Smooth muscle cell (in vitro differentiated cells): ENCODE data around the gene NMB. TPM values are rescaled to one million over a fixed set of nuclear protein-coding genes. Genes with fewer than 3 reads are reported as not detected.

ENCODE experiments used
- DNase-seq: peaks from one replicate; lab custom pipeline; 2025; ENCODE audit not compliant: unreplicated experiment; lab: John Stamatoyannopoulos, UW
- H2AFZ ChIP-seq: fragments of 200-600 bp; sonication (generic); 2 replicates; pipeline ENCODE4 v1.6.0; 2016; ENCODE audit warnings: antibody characterized with exemption, low read depth, mild to moderate bottlenecking
- H3F3A ChIP-seq: fragments of 200-600 bp; sonication (generic); 2 replicates; pipeline ENCODE4 v1.6.0; 2017; ENCODE audit warnings: antibody characterized with exemption, low read depth
- H3K27ac ChIP-seq: fragments of 200-600 bp; sonication (generic); 2 replicates; pipeline ENCODE4 v1.5.1; 2016; ENCODE audit warnings: low read depth, mild to moderate bottlenecking
- H3K27me3 ChIP-seq: fragments of 200-600 bp; sonication (generic); 2 replicates; pipeline ENCODE4 v1.6.1; 2016; ENCODE audit warnings: low read depth, mild to moderate bottlenecking
- H3K36me3 ChIP-seq: fragments of 200-600 bp; sonication (generic); 2 replicates; pipeline ENCODE4 v1.5.1; 2016; ENCODE audit warnings: low read depth
- H3K4me1 ChIP-seq: fragments of 200-600 bp; sonication (generic); 2 replicates; pipeline ENCODE4 v1.5.1; 2016; ENCODE audit warnings: low read depth
- H3K4me2 ChIP-seq: fragments of 200-600 bp; sonication (generic); 2 replicates; pipeline ENCODE4 v1.6.0; 2016; ENCODE audit warnings: mild to moderate bottlenecking
- H3K4me3 ChIP-seq: fragments of 200-600 bp; sonication (generic); 2 replicates; pipeline ENCODE4 v1.5.1; 2016; ENCODE audit warnings: mild to moderate bottlenecking
- H3K79me2 ChIP-seq: fragments of 200-600 bp; sonication (generic); 2 replicates; pipeline ENCODE4 v1.6.0; 2016; ENCODE audit warnings: low read depth, mild to moderate bottlenecking
- H3K9ac ChIP-seq: fragments of 200-600 bp; sonication (generic); 2 replicates; pipeline ENCODE4 v1.6.0; 2016; ENCODE audit warnings: low read depth
- H3K9me3 ChIP-seq: fragments of 200-600 bp; sonication (generic); replicated peaks from 2 replicates; pipeline ENCODE4 v1.5.1; 2016; ENCODE audit warnings: low read depth
- H4K20me1 ChIP-seq: fragments of 200-600 bp; sonication (generic); 2 replicates; pipeline ENCODE4 v1.6.0; 2016; ENCODE audit warnings: low read depth
- WGBS: methylation state at CpG from one replicate; pipeline ENCODE4 v1.1.7; 2016; ENCODE audit warnings: low lambda C conversion rate; 5-methylcytosine and 5-hydroxymethylcytosine counted together
- polyA plus RNA-seq: library from polyadenylated mRNA; unstranded; fragments of >200 nt; fragmentation: Nextera tagmentation; extraction: Ambion mirVana; gene quantifications from 2 replicates; pipeline ENCODE4 v1.2.1, GENCODE V29; 2016
- total RNA-seq: library from RNA; depleted of rRNA; stranded (reverse); fragments of >200 nt; gene quantifications from 2 replicates; pipeline ENCODE4 v1.2.3, GENCODE V29; 2014
- TF ChIP-seq, protein P1 (sequence below): fragments of 200-600 bp; sonication (generic); IDR thresholded peaks from 2 replicates; pipeline ENCODE4 v1.5.1; 2017; ENCODE audit warnings: borderline replicate concordance, mild to moderate bottlenecking, antibody characterized with exemption; ENCODE audit not compliant: insufficient read depth, poor library complexity, severe bottlenecking

Gene NMB
- total and polyA plus RNA-seq, 2 experiments from 2014 or later, result 2.1 to 6.5 TPM

DNA sequence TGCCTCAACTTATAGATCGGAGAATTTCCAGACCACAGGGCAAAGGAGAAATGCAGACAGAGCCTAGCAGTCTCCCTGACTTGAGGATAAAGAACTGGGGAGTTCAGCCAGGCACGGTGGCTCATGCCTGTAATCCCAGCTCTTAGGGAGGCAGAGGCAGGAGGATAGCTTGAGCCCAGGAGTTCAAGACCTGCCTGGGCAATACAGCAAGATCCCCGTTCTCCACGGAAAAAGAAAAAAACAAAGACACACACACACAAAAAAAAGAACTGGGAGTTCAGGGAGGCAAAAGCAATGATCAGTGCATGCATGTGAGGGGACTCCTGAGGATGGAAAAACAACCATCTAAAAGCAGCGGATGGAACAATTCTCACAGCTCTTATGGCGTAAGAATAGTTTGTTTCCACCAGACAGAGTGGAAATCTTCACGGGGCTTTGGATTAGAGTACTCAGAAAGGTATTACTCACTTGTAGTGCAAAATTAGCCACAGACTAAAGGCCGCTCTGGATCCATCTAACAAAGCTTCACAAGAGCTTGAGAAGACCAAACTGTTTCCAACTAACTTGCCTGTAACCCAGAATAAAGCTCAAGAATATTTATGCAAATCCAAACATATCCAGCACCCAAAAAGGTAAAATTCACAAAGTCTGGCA is 41.7 kb upstream of the NMB start:
- Histone ChIP-seq H3K27ac (no peak overlapping the region), H3K9me3 (no peaks in the 10 kb centered on the region), H3K27me3 (no peaks in the 10 kb centered on the region), H3K9ac (no peak overlapping the region), H4K20me1 (peaks cover 98% of the 10 kb centered on the region), H3K4me2 (no peak overlapping the region), H2AFZ (no peak overlapping the region), H3K36me3 (no peaks in the 10 kb centered on the region), H3K79me2 (peaks cover 98% of the 10 kb centered on the region), H3K4me1 (no peaks in the 10 kb centered on the region), H3K4me3 (no peak overlapping the region), H3F3A (no peaks in the 10 kb centered on the region)
- TF ChIP-seq, protein P1, sequence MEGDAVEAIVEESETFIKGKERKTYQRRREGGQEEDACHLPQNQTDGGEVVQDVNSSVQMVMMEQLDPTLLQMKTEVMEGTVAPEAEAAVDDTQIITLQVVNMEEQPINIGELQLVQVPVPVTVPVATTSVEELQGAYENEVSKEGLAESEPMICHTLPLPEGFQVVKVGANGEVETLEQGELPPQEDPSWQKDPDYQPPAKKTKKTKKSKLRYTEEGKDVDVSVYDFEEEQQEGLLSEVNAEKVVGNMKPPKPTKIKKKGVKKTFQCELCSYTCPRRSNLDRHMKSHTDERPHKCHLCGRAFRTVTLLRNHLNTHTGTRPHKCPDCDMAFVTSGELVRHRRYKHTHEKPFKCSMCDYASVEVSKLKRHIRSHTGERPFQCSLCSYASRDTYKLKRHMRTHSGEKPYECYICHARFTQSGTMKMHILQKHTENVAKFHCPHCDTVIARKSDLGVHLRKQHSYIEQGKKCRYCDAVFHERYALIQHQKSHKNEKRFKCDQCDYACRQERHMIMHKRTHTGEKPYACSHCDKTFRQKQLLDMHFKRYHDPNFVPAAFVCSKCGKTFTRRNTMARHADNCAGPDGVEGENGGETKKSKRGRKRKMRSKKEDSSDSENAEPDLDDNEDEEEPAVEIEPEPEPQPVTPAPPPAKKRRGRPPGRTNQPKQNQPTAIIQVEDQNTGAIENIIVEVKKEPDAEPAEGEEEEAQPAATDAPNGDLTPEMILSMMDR, result no peak
- WGBS, result 83% methylated on average over 8 of the region's 8 CpGs
- no peak for DNase-seq

DNA sequence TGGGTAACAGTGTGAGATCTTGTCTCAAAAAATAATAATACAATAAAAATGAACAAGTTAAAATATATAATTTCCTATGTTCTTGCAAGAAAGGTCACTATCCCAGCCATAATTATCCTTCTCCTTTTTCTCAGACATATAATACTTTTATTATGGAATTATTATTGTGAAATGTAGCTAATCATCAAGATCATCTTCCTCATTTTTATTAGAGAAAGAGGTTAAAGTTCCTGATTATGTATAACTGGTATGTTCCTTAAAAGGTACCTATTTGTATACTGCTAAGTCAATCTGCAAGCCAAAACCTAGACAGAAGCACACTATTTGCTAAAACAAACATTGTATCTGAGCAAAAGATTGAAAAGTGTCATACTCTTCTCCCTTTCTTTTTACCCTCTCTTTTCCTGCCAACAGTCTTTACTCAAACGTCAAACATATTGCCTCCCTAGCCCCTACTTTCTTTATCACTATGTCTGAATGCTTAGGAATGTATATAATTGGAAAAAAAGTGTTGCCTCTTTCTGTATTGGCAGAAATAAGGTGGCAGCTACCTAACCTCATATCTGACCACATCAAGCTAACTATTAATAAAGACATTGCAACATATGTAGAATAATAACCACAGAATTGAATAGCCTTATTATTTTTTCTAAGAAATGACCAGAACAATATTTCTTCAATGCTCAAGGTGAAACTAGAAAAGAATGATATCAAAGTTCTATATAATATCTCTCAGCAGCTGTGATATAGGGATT is 39.4 kb upstream of the NMB start:
- Histone ChIP-seq H3K4me3 (no peak overlapping the region), H3K4me1 (no peaks in the 10 kb centered on the region), H3K9ac (no peak overlapping the region), H4K20me1 (peaks cover 98% of the 10 kb centered on the region), H2AFZ (no peak overlapping the region), H3K27me3 (no peaks in the 10 kb centered on the region), H3F3A (no peaks in the 10 kb centered on the region), H3K36me3 (no peaks in the 10 kb centered on the region), H3K79me2 (peaks cover 98% of the 10 kb centered on the region), H3K9me3 (no peaks in the 10 kb centered on the region), H3K27ac (no peak overlapping the region), H3K4me2 (no peak overlapping the region)
- DNase-seq, result no peak
- 78% methylated on average over 1 of the region's 1 CpG for WGBS
- TF ChIP-seq, protein P1, result no peak

DNA sequence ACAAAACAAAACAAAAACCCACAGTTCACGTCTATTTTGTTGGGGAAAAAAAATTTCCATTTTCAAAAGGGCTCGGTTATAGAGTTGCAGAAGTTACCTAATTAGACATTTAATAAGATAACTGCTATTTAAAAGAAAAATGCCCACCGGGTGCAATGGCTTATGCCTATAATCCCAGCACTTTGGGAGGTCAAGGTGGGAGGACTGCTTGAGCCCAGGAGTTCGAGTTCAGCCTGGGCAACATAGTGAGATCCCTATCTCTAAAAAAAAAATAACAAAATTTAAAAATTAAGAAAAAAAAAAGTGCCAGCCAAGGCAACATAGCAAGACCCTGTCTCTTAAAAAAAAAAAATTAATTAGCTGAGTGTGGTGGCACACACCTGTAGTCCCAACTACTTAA is 38.8 kb upstream of the NMB start:
- Histone ChIP-seq H3K27ac (no peak overlapping the region), H3K9me3 (no peaks in the 10 kb centered on the region), H3K4me2 (no peak overlapping the region), H3K4me1 (no peaks in the 10 kb centered on the region), H3K36me3 (no peaks in the 10 kb centered on the region), H2AFZ (no peak overlapping the region), H3K4me3 (no peak overlapping the region), H3F3A (no peaks in the 10 kb centered on the region), H3K9ac (no peak overlapping the region), H3K79me2 (peaks cover 98% of the 10 kb centered on the region), H4K20me1 (peaks cover 98% of the 10 kb centered on the region), H3K27me3 (no peaks in the 10 kb centered on the region)
- TF ChIP-seq, protein P1, result no peak
- 97% methylated on average over 4 of the region's 4 CpGs for WGBS
- no peak for DNase-seq
